GM21423 (cell line): ENCODE measurements around the gene FOXC1.

Experiments
- ATAC-seq: cut with Tn5 transposase; IDR thresholded peaks from one replicate; pipeline ENCODE4 v1.9.1; 2021; ENCODE audit warnings: mild to moderate bottlenecking, moderate library complexity; ENCODE audit not compliant: unreplicated experiment

FOXC1 gene

DNA sequence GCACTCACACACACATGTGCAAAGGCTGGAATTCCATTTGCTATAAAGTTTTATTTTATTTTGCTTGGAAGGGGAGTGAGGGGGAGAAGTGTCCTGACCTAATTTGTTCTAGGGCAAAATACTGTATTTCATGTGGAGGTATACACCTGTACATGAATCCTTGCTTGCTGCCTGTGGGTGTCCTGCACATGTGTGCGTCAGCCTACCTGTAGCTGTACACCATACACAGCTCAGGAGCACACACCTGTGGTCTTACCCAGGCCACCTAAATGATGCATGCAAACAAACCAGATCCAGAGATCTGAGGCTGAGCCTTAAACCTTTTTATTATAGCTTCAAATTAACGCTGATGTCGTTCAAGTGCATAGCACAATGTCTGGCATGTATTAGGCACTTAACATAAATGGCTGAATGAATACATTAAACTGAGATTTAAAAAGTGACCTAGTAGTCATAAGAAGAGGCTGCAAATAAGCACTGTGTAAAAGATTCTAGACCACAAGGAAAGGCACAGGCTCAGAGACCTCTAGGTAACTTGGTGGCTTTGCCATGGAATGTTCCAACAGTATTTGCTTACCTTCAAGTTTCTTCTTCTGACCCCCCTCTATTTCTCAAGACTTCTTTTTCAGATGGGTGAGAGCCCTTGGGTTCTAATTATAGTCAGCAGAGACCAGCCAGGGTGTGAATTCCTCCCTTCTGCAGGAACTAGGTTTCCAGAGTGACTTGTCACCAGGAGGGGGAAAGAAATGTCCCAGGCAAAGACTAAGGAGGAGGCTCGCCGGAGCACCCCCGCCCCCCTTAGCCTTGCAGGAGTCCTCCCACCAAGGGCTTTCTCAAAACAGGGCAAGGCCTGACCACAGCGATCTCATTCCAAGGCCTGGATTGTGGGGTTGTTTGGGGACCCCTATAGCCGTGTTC lies 13.4 kb downstream of the FOXC1 start:
- no peak for ATAC-seq

GRCh38 chr6:1623769-1624057 lies 14.0 kb downstream of the FOXC1 start:
- no peak for ATAC-seq

- no peak for ATAC-seq
These were observed 14.5 kb downstream of the FOXC1 start for GRCh38 chr6:1624058-1624850.

GRCh38 chr6:1624851-1625781 lies 15.4 kb downstream of the FOXC1 start:
- no peak for ATAC-seq

- no peak for ATAC-seq
These were observed 16.2 kb downstream of the FOXC1 start for GRCh38 chr6:1625794-1626435.

GRCh38 chr6:1626481-1626880 lies 16.8 kb downstream of the FOXC1 start:
- no peak for ATAC-seq

DNA sequence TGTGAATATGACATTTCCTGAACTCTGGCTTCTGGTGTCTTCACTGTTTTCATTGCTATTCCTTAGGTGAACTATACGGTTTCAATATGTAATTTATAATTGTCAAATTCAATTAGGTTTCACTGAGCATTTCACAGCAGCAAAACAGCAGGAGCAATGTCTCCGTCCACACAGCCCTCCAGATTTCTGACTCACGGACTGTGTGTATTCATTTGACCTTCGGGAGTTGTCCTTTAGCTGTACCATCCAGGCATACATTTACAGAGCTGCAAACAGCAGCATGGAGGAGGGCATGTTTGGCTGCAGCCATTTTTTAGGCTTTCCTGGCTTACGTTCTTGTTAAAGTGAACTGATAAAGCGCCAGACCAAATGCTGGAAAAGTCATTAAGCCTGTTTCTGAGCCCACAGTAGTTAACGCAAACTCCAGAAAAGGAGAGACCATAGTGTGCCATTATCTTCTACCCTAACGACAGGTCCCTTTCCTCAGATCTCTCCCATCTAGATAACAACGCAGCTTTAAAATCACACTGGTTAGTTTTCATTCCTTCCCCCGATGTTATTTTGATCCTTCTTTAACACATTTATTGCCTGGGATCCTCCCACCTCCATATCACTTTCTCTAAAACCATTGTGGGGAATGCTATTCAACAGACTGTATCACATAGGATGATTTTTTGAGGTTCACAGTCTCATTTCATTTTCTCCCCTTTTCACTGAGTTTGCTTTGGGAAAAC lies 18.3 kb downstream of the FOXC1 start:
- ATAC-seq = no peak

DNA sequence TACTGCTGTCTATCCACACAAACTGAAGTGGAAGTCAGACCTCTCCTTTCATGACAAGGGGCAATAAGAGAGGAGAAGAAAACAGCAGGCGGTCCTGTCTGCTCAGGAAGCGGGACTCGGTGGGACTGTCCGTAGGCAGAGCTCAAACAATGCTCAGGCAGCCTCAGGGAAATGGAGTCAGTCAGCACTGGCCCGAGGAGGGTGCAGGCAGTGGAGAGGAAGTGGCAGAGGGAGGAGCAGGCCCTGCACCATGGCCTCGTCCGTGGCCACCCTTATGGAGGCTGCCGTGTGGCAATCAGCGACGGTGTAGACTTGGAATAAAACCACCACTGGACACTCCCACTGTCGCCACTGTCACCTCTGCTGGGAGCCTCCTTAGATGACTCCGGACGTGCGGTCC lies 19.6 kb downstream of the FOXC1 start:
- ATAC-seq = no peak

DNA sequence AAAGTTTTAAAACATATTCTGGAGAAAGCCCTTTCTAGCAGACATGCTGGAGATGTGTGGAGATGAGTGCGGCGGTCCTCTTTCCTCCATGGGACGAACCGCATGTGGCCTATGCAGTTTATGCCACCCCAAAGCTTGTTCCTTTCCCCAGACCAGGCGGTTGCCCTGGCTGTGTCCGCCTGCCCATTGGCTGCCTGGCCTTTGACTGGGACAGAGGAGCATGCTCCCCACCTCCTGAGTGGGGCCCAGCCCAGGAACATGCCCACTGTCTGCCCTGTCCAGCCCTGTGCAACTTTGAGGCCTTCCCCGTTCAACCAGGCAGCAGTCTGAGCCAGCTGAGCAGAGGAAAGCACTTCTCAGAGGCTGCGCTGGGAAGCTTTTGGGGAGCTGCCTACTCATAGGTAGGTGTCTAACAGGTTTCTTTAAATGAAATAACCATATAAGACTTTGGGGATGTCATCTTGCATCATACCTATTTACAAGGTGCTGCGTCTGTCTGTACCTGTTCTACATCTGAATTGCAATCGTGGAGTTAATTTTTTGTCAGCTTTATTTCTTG lies 20.6 kb downstream of the FOXC1 start:
- no peak for ATAC-seq

GRCh38 chr6:1630771-1631217 lies 21.1 kb downstream of the FOXC1 start:
- no peak for ATAC-seq

DNA sequence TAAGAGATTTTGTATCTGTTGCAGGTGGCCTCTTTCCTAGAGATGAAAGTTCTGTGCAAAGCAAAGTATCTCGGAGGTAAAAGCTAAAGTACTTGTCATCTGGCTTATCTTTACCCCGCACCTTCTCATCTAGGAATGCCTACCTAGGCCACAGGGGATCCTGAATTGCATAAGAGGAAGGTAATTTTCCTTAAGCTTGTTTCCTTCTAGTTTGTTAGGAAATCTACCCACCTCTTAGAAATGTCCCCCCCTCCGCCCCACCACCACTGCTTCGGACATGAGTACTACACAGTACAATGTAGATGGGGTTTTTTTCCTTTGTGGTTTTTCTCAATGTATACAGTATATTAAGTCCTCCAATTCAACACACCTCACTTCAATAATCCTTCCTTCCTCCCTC lies 21.5 kb downstream of the FOXC1 start:
- ATAC-seq = no peak

DNA sequence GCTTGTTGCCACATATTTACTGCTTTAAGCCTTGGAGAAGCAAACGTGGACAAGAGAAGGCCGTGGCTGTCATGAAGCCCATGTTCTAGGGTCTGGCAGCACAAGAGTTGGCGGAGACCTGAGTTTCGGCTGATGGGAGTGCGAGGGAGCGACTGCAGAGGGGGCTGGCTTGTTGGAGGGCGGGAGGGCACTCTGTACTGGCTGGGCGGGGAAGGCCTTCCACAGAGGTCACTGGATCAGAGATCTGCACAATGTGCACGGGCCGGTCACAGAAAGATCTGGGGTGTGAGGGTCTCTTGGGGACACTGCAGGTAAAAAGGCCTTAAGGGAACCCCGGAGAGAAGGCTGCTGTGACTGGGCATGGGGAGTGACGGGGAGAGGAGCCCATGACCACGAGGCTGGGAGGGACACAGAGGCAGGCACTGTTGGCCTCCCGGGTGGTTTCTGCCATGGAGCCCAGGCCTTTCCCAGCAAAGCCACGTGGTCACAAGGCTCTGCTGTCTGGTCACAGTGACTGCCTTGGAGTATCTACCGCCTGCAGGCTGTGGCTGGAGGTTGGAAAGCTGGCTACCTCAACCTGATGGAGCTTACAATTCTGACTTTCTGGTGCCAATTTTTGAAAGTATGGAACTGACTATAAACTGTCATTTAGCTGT lies 23.8 kb downstream of the FOXC1 start:
- no peak for ATAC-seq

DNA sequence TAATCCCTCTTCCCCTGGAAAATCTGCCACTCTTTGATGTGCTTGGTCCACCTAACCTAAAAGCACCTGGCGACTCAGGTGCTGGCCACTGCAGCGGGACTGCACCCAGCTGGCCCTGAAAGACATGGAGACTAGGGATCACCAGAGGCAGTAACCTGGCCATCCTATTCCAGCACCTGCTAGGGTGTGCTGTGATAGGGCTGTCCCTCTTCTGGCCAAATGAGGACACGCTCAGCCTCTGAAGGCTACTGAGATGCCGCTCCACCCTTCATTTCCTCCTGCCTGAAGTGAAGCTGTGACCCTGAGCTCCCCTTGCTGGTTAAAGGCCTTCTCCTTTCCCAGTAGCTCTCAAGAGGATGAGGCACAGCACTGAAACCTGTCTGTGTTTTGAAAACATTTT lies 24.4 kb downstream of the FOXC1 start:
- no peak for ATAC-seq

DNA sequence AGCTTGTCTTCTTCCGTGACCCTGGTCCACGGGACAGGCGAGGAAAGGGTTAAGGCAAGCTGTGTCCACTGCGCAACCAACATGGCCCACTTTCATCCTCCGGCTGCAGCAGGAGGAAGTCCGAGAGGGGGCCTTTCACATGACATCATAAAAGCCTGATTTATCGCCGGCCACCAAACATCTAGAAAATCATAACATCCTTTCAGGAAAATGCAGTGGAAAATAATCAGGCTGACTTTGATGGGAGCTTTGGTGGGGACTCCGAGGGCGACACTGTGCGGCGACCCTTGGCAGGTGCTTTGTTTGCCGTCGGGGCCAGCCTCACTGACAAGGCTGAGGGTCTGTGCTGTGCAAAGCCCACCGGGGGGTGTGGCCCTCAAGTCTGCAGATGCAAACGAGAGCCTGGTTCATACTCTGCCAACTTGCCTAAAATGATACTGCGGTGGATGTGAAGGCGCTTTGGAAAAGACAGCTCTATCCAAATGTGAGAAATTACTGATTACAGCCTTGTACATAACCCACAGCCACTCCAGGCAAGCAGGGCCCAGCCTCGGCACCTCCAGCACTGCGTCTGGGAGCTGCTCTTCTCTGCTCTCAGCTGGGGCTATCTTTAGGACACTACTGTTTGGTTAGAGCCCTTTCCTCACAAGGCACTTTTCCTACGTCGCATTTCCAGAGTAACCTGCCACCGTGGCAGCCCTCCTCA lies 25.7 kb downstream of the FOXC1 start:
- no peak for ATAC-seq

- ATAC-seq = no peak
These were observed 26.6 kb downstream of the FOXC1 start for GRCh38 chr6:1636272-1636825.

DNA sequence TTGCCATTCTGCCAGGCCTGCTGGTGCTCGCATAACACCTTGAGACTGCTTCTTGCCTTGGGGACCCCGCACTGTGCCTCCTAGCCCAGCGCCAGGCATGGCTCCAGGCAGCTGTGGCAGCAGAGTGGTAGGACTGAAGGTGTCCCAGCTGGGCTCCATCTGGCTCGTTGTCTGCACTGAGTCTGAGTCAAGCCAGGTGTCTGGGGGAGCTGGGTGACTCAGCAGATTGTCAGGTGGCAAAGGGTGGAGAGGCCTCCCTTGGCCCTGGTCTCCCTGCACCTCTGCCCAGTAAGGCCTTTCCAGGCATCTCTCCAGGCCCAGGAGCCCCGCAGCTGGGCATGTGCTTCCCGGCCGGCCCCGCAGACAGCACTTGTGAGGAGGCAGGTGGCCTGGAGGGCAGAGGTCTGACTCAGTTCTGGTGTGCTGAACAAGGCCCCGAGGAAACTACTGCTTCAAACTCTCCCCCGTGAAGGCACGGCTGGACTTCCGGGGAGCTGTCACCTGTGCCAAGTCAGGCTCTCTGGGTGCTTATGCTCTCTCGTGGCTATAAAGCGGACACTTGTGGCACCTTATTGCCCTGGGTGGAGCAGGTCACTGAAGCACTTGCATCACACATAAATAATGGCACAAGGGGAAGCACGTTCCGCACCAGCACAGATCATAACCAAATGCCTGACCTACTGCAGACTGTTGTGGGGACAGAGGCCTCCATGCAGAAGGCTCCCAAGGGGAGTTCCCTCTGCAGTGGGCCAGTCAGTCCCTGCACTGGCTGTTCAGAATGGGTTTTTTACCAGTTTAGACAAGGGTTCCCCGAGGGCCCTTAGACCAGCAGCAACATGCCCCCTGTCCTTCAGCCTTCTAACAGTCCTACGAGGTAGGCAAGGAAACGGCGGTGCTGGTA lies 27.5 kb downstream of the FOXC1 start:
- no peak for ATAC-seq

DNA sequence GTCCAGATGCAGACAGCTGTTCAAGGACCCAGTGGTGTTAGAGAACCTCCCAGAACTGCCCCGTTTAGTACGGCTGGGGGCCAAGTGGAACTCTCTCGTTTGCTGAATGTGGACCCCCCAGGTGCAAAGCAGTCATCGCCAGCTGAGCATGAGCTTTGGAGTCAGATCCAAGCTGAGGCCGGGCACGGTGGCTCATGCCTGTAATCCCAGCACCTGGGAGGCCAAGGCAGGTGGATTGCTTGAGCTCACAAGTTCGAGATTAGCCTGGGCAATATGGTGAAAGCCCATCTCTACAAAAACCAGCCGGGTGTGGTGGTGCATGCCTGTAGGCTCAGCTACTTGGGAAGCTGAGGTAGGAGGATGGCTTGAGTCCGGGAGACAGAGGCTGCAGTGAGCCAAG lies 29.7 kb downstream of the FOXC1 start:
- no peak for ATAC-seq
